Activated CD4-positive, alpha-beta T cell treated with anti-CD3 and anti-CD28 coated beads for 24 hours (primary cell): ENCODE measurements around the gene LARP4.
A peak's percentile ranks its signal among the peaks of the same experiment; 100 is the strongest.
"Not testable (repeated sequence)": the region's sequence is repeated elsewhere in the genome, so short reads cannot be mapped to it uniquely, and the experiment has no call there.

Experiments used
- DNase-seq, 2 donors: peaks; one replicate each; pipeline ENCODE4 v3.0.0-alpha.2; 2020; ENCODE audit warnings: low read depth in 2 of 2

Gene LARP4

DNA sequence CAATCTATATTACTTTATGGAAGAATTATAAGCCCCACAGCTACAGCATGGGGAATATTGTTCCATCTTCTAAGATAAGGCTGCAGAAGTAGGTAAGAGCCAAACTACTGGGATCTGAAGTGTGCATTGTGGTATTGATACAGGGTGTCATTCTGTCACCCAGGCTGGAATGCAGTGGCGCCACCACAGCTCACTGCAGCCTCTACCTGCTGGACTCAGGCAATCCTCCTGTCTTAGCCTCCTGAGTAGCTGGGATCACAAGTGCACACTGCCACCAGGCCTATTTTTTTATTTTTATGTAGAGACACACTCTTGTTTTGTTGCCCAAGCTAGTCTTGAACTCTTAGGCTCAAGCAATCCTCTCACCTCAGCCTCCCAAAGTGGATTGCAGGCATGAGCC, 82.8 kb downstream of the LARP4 start:
- DNase-seq, result no peak

DNA sequence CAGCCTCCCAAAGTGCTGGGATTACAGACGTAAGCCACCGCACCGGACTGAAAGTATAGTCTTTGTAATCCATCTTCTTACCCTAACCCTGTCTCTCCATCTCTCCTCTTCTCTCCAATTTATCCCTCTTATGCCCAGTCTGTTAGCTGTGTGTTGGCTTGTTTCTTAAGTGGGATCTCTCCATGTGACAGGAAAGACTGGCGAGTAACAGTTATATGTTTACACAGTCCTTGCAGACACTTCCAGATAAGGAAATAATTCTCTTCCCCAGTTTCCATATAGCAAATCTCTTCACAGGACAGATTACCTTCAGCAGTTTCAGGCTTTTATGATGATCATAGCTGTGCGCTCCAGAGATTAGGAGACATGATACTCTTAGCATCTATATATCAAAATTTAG, 88.1 kb downstream of the LARP4 start:
- no peak for DNase-seq

DNA sequence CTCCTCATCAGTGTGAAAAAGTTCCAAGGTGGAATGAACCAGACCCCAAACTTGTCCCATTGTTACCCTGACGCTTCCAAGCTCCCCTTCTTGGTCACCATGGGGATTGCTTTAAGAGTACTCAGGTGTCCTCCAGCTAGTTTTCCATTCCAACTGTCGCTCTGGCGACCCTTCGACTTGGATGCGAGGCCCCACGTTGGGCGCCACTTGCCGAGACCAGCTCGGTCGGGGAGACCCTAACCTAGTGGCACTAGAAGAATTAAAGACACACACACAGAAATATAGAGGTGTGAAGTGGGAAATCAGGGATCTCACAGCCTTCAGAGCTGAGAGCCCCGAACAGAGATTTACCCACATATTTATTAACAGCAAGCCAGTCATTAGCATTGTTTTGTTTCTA, 97.4 kb downstream of the LARP4 start:
- DNase-seq, result not testable (repeated sequence)

GRCh38 chr12:50504798-50505674, 104.4 kb downstream of the LARP4 start, which contains the start of gene DIP2B:
DIP2B (plus strand) TSS chr12:50504985; CDS start chr12:50505141, 156 bp downstream.
- peak; percentile 96 to 97 for DNase-seq

DNA sequence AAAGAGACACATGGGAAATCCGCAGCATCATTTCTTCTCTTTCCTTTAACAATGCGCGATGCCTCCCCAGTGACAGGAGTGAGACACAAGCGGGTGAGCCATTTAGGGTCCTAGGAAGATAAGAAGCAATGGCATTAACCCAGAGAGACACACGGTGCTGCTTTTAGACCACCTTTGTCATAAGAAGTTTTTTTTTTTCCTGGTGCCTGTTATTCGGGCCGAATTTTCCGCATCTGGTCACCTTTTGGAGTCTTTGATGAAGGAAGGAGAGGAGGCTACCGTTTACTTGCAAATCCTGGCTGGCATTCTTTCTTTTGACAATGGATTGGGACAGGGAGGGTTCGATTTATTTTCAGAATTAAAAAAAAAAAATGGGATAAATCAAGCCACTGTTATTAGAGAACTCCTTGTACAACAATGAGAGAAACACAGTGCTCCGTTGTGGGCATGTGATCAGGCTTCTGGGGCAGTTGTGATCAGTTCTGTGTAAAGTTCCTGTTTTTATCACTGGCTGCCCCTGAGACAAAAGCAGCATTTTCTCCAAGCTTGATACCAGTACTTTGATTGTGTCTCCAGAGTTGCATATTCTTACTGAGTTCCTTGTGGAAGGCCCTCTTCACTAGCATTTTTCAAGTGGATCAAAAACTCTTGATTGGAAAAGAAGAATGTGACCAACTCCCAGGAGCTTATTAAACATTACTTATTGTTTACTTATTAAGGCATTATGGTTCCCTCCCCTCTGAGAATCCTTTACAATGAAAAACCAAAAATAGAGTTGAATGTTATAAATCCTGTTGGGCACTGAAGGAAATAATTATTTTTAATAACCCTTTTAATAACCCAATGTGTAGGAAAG, 105.2 kb downstream of the LARP4 start:
- no peak for DNase-seq

GRCh38 chr12:50506753-50507473, 106.2 kb downstream of the LARP4 start:
- no peak for DNase-seq

DNA sequence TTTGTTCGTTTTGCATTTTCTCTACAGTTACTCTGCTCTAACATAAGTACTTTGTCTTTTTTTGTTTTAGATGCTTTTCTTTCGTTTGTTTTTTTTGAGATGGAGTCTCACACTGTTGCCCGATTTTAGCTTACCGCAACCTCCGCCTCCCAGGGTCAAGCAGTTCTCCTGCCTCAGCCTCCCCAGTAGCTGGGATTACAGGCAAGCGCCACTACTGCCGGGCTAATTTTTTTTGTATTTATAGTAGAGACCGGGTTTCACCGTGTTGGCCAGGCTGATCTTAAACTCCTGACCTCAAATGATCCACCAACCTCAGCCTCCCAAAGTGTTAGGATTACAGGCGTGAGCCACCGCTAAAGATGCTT, 106.8 kb downstream of the LARP4 start:
- DNase-seq, result no peak

- DNase-seq, result no peak
Measured at GRCh38 chr12:50507930-50508329, 107.2 kb downstream of the LARP4 start.

- no peak for DNase-seq
Measured at GRCh38 chr12:50508414-50508813, 107.7 kb downstream of the LARP4 start.

GRCh38 chr12:50508970-50509663, 108.4 kb downstream of the LARP4 start:
- no peak for DNase-seq

DNA sequence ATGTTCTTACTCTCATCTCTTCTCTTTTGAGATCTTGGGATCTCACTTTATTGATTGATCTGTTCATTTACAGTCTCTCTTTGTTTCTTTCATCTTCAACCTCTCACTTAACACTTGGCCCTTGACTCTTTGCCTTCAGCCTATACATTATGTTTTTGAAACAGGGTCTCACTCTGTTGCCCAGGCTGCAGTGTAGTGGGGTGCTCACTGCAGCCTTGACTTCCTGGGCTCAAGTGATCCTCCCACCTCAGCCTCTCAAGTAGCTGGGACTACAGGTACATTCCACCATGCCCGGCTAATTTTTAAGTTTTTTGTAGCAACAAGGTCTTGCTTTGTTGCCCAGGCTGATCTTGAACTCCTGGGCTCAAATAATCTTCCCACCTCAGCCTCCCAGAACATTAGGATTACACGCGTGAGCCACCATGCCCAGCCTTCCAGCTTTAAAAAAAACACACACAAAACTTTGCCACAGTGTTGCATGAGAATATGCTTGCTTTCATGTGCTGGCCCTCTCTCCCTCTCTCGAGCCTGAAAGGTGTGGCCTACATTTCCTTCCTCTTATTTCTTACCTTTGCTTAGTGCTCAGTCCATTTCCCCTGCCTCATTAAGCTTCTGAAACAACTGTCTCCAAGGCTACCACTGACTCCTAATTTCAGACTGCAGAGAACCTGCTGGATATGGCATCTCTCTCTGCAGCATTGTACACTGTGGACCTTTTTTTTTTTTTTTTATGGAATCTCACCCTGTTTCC, 114.0 kb downstream of the LARP4 start:
- DNase-seq, result no peak

- no peak for DNase-seq
Measured at GRCh38 chr12:50515587-50515986, 114.9 kb downstream of the LARP4 start.

DNA sequence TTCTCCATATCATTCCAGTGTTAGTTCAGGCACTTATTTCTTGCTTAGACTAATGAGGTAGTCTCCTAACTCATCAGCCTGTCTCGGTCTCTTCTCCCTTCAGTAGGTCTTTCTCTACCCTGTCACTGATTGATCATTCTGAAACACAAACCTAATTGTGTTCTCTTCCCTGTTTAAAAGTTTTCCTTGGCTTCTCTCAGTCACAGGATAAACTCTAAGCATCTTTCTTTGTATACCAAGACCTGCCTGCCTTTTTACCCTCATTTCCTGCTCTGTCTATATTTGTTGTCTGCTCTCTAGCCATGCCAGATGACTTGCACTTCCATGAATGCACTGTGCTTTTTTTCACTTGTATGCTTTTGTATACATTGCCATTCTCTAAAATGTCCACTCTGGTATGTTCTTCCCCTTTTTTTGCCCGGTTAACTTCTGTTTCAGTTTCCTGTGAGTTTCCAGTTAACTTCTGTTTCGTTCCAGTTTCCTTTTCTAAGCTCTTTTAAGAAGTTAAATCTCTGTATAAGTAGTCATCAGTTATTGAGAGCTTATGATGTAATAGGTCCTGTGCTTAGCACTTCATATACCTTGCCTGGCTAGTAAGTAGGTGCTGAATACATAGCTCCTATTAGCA, 116.8 kb downstream of the LARP4 start:
- DNase-seq, result no peak

DNA sequence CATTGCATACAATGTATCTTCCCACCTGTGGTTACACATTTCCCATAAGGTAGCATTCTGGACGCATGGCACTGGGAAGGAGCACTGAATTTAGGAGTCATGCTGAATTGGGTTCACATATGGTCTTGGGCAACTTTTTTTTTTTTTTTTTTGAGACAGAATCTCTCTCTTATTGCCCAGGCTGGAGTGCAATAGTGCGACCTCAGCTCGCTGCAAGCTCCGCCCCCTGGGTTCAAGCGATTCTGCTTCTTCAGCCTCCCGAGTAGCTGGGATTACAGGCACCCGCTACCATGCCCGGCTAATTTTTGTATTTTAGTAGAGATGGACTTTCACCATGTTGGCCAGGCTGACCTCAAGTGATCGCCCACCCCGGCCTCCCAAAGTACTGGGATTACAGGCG, 117.4 kb downstream of the LARP4 start:
- DNase-seq, result no peak

GRCh38 chr12:50519353-50519752, 118.7 kb downstream of the LARP4 start:
- DNase-seq, result no peak

GRCh38 chr12:50520416-50521207, 119.9 kb downstream of the LARP4 start:
- DNase-seq, result no peak

GRCh38 chr12:50521781-50522180, 121.1 kb downstream of the LARP4 start:
- DNase-seq, result not testable (repeated sequence)

DNA sequence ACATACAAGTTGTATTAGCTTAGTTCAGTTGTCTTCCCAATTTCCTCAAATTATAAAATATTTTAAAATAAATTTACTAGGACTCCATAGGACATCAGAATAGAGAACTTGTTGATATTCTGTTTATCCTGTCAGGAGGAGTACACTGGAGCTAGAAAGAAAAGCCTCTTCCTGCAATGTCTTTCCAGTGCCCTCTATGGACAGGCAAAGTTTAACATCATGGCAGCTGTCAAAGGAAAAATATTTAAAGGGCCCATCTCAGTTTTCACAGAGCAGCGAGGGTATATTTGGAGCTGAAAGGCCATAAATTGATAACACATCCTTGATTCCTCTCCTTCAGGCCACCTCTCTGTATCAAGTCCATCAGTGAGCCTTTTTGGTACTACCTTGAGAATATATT, 123.1 kb downstream of the LARP4 start:
- no peak for DNase-seq

GRCh38 chr12:50524621-50525020, 123.9 kb downstream of the LARP4 start:
- no peak for DNase-seq
